HCT116 (cell line): ENCODE data around the gene ZMYND19.

ENCODE experiments used
- POLR2A ChIP-seq: IDR thresholded peaks from 2 replicates; pipeline ENCODE4 v1.7.0; 2011; ENCODE audit warnings: borderline replicate concordance; ENCODE audit not compliant: insufficient read depth, insufficient read length; ENCODE audit errors: extremely low read depth
- POLR2AphosphoS5 ChIP-seq: IDR thresholded peaks from 2 replicates; pipeline ENCODE4 v1.6.1; 2011; ENCODE audit warnings: mild to moderate bottlenecking, low read depth, low read length, moderate library complexity
- TCF7L2 ChIP-seq: IDR thresholded peaks from 2 replicates; pipeline ENCODE4 v1.7.0; 2011; ENCODE audit warnings: borderline replicate concordance, inconsistent platforms; ENCODE audit not compliant: insufficient read depth, insufficient read length; ENCODE audit errors: extremely low read depth
- YY1 ChIP-seq: IDR thresholded peaks from 2 replicates; pipeline ENCODE4 v1.6.1; 2011; ENCODE audit warnings: low read length, low read depth, moderate library complexity, mild to moderate bottlenecking; ENCODE audit not compliant: insufficient replicate concordance; ENCODE audit errors: extremely low read depth
- ZNF274 ChIP-seq: fragments of 200-500 bp; sonication (Bioruptor generic); IDR thresholded peaks from 2 replicates; pipeline ENCODE4 v1.6.1; 2014; ENCODE audit warnings: mild to moderate bottlenecking, low read depth, low read length, inconsistent platforms
- TF ChIP-seq, protein P1 (sequence below), 3 experiments: fragments of 200-600 bp in 1 of 3; sonication (generic) in 1 of 3; IDR thresholded peaks in 2 of 3; conservative IDR thresholded peaks in 1 of 3; 2 replicates each; pipeline ENCODE4 v1.5.1; 2012 to 2017; ENCODE audit warnings: low read depth in 2 of 3, low read length in 2 of 3, antibody characterized with exemption in 1 of 3, borderline replicate concordance in 1 of 3, control low read depth in 1 of 3, mild to moderate bottlenecking in 1 of 3, mixed read lengths in 1 of 3, mixed run types in 1 of 3, moderate library complexity in 1 of 3; ENCODE audit not compliant: insufficient read depth in 1 of 3

DNA sequence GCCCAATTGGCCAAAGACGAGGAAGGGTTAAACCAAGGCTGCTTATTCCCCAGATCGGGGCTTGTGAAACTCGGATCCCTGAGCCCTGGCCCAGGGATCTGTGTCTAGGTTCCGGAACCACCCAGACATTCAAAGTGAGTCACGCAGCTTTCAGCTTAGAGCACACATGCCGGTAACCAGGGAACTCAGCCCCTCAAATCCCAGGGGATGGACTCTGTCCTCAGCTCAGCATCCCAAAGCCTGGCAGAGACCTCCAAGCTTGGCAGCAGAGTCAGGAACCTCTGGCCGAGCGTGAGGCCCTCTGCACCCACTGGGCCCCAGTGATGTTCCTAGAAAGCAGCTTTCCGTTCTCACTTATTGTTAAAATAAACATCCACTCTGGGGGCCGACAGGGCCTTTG lies 45.2 kb downstream of the ZMYND19 start:
- TF ChIP-seq YY1, result no peak
- TF ChIP-seq, protein P1, sequence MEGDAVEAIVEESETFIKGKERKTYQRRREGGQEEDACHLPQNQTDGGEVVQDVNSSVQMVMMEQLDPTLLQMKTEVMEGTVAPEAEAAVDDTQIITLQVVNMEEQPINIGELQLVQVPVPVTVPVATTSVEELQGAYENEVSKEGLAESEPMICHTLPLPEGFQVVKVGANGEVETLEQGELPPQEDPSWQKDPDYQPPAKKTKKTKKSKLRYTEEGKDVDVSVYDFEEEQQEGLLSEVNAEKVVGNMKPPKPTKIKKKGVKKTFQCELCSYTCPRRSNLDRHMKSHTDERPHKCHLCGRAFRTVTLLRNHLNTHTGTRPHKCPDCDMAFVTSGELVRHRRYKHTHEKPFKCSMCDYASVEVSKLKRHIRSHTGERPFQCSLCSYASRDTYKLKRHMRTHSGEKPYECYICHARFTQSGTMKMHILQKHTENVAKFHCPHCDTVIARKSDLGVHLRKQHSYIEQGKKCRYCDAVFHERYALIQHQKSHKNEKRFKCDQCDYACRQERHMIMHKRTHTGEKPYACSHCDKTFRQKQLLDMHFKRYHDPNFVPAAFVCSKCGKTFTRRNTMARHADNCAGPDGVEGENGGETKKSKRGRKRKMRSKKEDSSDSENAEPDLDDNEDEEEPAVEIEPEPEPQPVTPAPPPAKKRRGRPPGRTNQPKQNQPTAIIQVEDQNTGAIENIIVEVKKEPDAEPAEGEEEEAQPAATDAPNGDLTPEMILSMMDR (IDR thresholded peaks at IDR 0.05 in 2 of 3, conservative IDR thresholded peaks at IDR 0.05 in 1 of 3; ENCODE audit: borderline replicate concordance in 1 of 3, insufficient read depth in 1 of 3, low read depth in 2 of 3, low read length in 2 of 3), result no peak
- no peak for TF ChIP-seq TCF7L2
- no peak for TF ChIP-seq POLR2A
- TF ChIP-seq ZNF274, result no peak
- TF ChIP-seq POLR2AphosphoS5, result no peak
